Occipital lobe (tissue), 3 donors: ENCODE results near the gene LAX1. TPM values are rescaled to one million over a fixed set of nuclear protein-coding genes. Genes with fewer than 3 reads are reported as not detected.

Source experiments
- DNase-seq: peaks from one replicate; lab custom pipeline; 2025; lab: John Stamatoyannopoulos, UW
- small RNA-seq: library from RNA; depleted of rRNA; stranded (forward); fragments of <200 nt; gene quantifications from one replicate; pipeline ENCODE3, GENCODE V24; 2014
- total RNA-seq: library from RNA; depleted of rRNA; stranded (reverse); fragments of >200 nt; gene quantifications from one replicate; pipeline ENCODE4 v1.2.3, GENCODE V29; 2014

Gene LAX1
- total RNA-seq, 1 donor from 2014 or later: not detected

DNA sequence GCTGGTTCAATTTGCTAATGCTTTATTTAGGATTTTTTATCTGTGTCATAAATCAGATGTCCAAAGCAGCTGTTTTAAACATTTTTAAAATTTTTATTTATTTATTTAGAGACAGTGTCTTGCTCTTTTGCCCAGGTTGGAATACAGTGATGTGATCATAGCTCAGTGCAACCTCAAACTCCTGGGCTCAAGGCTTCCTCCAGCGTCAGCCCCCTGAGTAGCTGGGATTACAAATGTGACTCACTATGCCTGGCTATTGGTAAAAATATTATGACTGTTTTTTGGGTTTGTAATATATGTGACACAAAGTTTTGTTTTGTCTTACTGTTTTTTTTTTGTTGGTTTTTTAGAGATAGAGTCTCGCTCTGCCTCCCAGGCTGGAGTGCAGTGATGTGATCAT, 42.2 kb downstream of the LAX1 start:
- no peak for DNase-seq

DNA sequence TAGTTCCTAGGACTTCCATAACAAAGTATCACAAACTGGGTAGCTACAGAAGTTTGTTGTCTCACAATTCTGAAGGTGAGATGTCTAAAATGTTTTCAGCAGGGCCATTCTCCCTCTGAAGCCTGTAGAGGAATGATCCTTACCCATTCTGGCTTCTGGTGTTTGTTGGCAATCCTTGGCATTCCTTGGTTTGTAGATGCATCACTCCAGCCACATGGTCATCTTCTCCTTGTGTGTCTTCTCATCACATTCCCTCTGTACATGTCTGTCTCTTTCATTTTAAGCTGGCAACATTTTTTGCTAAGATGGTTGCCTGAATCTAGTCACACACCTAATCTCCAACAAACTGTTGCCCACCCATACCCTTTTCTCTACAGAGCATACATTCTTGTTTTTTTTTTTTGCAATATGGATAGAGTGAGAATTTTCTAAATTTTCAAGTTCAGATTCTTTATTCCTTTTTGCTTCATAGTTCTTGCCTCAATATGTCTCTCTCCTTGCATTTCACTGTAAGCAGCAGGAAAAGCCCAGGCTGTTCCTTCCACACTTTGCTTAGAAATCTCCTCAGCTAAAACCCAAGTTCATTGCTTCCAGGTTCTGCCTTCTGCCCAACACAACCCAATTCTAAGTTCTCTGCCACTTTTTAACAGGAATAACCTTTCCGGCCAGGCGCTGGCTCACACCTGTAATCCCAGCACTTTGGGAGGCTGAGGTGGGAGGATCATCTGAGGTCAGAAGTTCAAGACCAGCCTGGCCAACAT, 48.8 kb downstream of the LAX1 start:
- DNase-seq: no peak

DNA sequence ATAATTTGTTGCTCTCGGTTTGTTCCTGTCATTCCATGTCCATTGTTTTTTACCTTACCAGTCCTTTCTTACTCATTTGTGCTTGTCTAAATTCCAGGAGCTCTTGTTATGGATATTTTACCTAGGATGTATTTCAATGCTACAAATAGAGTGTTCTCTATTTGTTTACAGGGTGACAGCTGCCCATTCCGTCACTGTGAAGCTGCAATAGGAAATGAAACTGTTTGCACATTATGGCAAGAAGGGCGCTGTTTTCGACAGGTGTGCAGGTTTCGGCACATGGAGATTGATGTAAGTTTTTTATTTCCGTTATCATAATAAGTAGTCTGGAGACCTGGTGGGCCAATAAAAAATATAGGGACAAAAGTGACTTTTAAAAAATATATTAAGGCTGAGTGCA, 53.4 kb downstream of the LAX1 start:
- DNase-seq: no peak

DNA sequence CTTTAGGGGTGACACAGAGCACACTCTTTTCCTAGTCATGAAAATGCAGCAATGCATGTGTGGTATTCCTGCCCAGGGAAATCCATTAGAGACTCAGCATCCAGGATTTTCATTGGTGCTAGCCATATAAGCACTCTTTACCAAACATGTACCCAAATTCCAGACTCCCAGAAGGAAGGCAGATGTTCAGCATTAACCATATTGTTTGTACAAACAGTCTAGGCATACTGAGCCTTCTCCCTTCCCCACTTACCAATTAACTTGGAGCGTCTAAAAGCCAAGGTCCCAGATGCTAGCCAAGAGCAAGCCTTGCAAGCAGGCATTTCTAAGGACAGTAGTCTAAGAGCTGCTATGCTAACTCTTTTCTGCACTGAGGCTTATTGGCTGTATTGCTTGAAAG, 58.3 kb downstream of the LAX1 start:
- no peak for DNase-seq

Small RNA genes within 50 kb of the gene (small RNA-seq; reads per million reads assigned to genes)
- gene SNORA77: 529 reads per million, percentile 98 among the genes with 10 or more reads in this experiment
- gene ZC3H11A: 0.17 reads per million

Other genes with a start within 250 kb of the LAX1 start
- gene ATP2B4, start 138.4 kb upstream of the LAX1 start, total RNA-seq: 35.2 TPM
- gene ZBED6, start 30.4 kb downstream of the LAX1 start, total RNA-seq: 8.1 TPM
- 83.0 TPM for gene ZC3H11A, start 30.4 kb downstream of the LAX1 start, total RNA-seq
- 62.5 TPM for gene SNRPE, start 96.4 kb downstream of the LAX1 start, total RNA-seq